Colonic mucosa (tissue), 4 donors: ENCODE data around the gene CLP1. TPM values are rescaled to one million over a fixed set of nuclear protein-coding genes. Genes with fewer than 3 reads are reported as not detected.
A peak's percentile ranks its signal among the peaks of the same experiment; 100 is the strongest.

Experiments
- DNase-seq: peaks from one replicate; pipeline ENCODE4 v3.0.0-alpha.2; 2020
- H3K27ac ChIP-seq: fragments of 200-600 bp; one replicate; pipeline ENCODE4 v1.8.0; 2021
- H3K27me3 ChIP-seq: fragments of 200-600 bp; one replicate; pipeline ENCODE4 v1.8.0; 2021
- H3K36me3 ChIP-seq: fragments of 200-600 bp; one replicate; pipeline ENCODE4 v1.8.0; 2021
- H3K4me1 ChIP-seq: fragments of 200-600 bp; one replicate; pipeline ENCODE4 v1.8.0; 2021; ENCODE audit warnings: mild to moderate bottlenecking
- H3K4me3 ChIP-seq: fragments of 200-600 bp; one replicate; pipeline ENCODE4 v1.8.0; 2021
- H3K9ac ChIP-seq, 2 donors: one replicate each; pipeline ENCODE4 v1.7.0; 2013; ENCODE audit warnings: control low read depth in 2 of 2, low read depth in 2 of 2, low read length in 2 of 2
- H3K9me3 ChIP-seq: fragments of 200-600 bp; one replicate; pipeline ENCODE4 v1.8.0; 2021
- CTCF ChIP-seq: fragments of 200-600 bp; IDR thresholded peaks from one replicate; pipeline ENCODE4 v1.8.0; 2022; ENCODE audit warnings: antibody characterized with exemption, mild to moderate bottlenecking
- intact Hi-C: fragments of 100-400 bp; cut with DNase I; formaldehyde crosslinking; loops from one replicate; pipeline ENCODE4 v1.14.1; 2022
- total RNA-seq, 2 donors: library from RNA; stranded (reverse); fragmentation: NEBNext Ultra II Directional in 1 of 2; extraction: Animal tissue kit (Norgen Biotek cat#: 25700) in 1 of 2; gene quantifications; one replicate each; pipeline ENCODE4 v1.2.1, GENCODE V29; 2021
- donor health status: healthy.
- donor health status: DM: no; HTN: no; CAD: no.
- donor health status: DM: no; HTN: no; CAD: no.

Gene CLP1
- total RNA-seq, 2 donors from 2014 or later, result 13.5 to 14.9 TPM

- Histone ChIP-seq H3K27ac (peak overlapping the region; percentile 86), H3K36me3 (peaks cover 11% of the 10 kb centered on the region), H3K27me3 (no peaks in the 10 kb centered on the region), H3K4me3 (peak overlapping the region; percentile 70), H3K9ac (peak overlapping the region; percentile 61 to 76), H3K9me3 (no peaks in the 10 kb centered on the region), H3K4me1 (peaks cover 9% of the 10 kb centered on the region)
- TF ChIP-seq CTCF, result no peak
- intact Hi-C loops, result no loop called here
- no peak for DNase-seq
Measured at GRCh38 chr11:57656885-57657193, 723 bp upstream of the CLP1 start.

GRCh38 chr11:57658023-57658361 lies 430 bp downstream of the CLP1 start:
- peaks cover 11% of the 10 kb centered on the region for H3K36me3 ChIP-seq
- H3K9me3 ChIP-seq, result no peaks in the 10 kb centered on the region
- DNase-seq, result no peak
- peaks cover 9% of the 10 kb centered on the region for H3K4me1 ChIP-seq
- H3K9ac ChIP-seq, result peak overlapping the region; percentile 44 to 76
- intact Hi-C loops, result no loop called here
- H3K27ac ChIP-seq, result peak overlapping the region; percentile 86
- H3K4me3 ChIP-seq, result peak overlapping the region; percentile 70
- no peaks in the 10 kb centered on the region for H3K27me3 ChIP-seq
- TF ChIP-seq CTCF, result no peak

GRCh38 chr11:57659669-57660068 lies 2.1 kb downstream of the CLP1 start:
- H3K4me3 ChIP-seq, result no peak overlapping the region
- TF ChIP-seq CTCF, result no peak
- no peak overlapping the region for H3K27ac ChIP-seq
- H3K9me3 ChIP-seq, result no peaks in the 10 kb centered on the region
- peaks cover 11% of the 10 kb centered on the region for H3K36me3 ChIP-seq
- no peak for DNase-seq
- H3K9ac ChIP-seq, result no peak overlapping the region
- H3K4me1 ChIP-seq, result peaks cover 9% of the 10 kb centered on the region
- no peaks in the 10 kb centered on the region for H3K27me3 ChIP-seq
- intact Hi-C loops, result no loop called here

- H3K27ac ChIP-seq, result no peak overlapping the region
- intact Hi-C loops, result no loop called here
- TF ChIP-seq CTCF, result no peak
- no peak for DNase-seq
- H3K9me3 ChIP-seq, result no peaks in the 10 kb centered on the region
- H3K4me3 ChIP-seq, result no peak overlapping the region
- H3K4me1 ChIP-seq, result peaks cover 9% of the 10 kb centered on the region
- no peak overlapping the region for H3K9ac ChIP-seq
- H3K36me3 ChIP-seq, result peaks cover 11% of the 10 kb centered on the region
- no peaks in the 10 kb centered on the region for H3K27me3 ChIP-seq
Measured at GRCh38 chr11:57662893-57663292, 5.3 kb downstream of the CLP1 start.

DNA sequence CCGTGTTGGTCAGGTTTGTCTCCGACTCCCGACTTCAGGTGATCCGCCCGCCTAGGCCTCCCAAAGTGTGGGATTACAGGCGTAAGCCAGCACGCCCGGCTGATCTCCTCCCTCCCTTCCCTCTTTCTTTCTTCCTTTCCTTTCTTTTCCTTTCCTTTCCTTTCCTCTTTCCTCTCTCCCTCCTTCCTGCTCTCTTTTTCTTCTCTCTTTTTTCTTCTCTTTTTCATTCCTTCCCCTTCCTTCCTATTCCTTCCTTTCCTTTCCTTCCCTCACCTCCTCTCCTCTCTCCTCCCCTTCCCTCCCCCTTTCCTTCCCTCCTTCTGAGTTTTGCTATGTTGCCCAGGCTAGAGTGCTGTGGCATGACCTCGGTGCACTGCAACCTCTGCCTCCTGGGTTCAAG lies 6.4 kb downstream of the CLP1 start:
- Histone ChIP-seq H3K27ac (no peak overlapping the region), H3K27me3 (no peaks in the 10 kb centered on the region), H3K4me1 (no peaks in the 10 kb centered on the region), H3K9ac (no peak overlapping the region), H3K9me3 (no peaks in the 10 kb centered on the region), H3K36me3 (peaks cover 11% of the 10 kb centered on the region), H3K4me3 (no peak overlapping the region)
- intact Hi-C loops, result no loop called here
- TF ChIP-seq CTCF, result no peak
- DNase-seq, result no peak
